Mucosa of stomach (tissue), 1 donor: ENCODE results near the gene ABHD4.
A peak's percentile ranks its signal among the peaks of the same experiment; 100 is the strongest.
"Not testable (repeated sequence)": the region's sequence is repeated elsewhere in the genome, so short reads cannot be mapped to it uniquely, and the experiment has no call there.

Experiments
- H3K27me3 ChIP-seq: one replicate; pipeline ENCODE4 v1.7.0; 2013; ENCODE audit warnings: mild to moderate bottlenecking, low read length; ENCODE audit not compliant: control insufficient read depth, insufficient read depth
- H3K36me3 ChIP-seq: one replicate; pipeline ENCODE4 v1.7.0; 2013; ENCODE audit warnings: low read length; ENCODE audit not compliant: control insufficient read depth, insufficient read depth
- H3K4me1 ChIP-seq: one replicate; pipeline ENCODE4 v1.7.0; 2013; ENCODE audit warnings: mild to moderate bottlenecking, low read length; ENCODE audit not compliant: control insufficient read depth, insufficient read depth
- H3K4me3 ChIP-seq: one replicate; pipeline ENCODE4 v1.7.0; 2013; ENCODE audit warnings: low read length
- H3K9ac ChIP-seq: one replicate; pipeline ENCODE4 v1.7.0; 2013; ENCODE audit warnings: mild to moderate bottlenecking, low read length, moderate library complexity
- H3K9me3 ChIP-seq: one replicate; pipeline ENCODE4 v1.7.0; 2013; ENCODE audit warnings: mild to moderate bottlenecking, low read length, moderate library complexity; ENCODE audit not compliant: control insufficient read depth
- donor health status: Pancreatic carcinoma.

The ABHD4 gene

DNA sequence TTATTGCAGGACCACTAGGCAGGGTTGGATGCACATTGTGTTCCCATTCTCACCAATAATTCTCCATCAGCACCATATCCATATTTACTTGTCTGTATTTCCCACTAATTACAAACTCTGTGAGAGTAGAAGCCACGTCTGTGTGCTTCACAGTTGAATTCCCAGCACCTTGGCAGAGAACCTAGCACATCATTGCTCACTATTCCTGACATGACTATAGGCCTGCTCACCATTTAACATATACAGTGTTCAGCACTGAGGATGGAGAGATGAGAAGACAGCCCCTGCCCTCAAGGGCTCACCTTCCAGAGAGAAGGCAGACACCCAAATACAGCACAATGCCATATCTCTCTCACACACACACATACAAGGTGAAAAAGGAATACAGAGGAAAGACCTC, 14.1 kb upstream of the ABHD4 start:
- H3K9me3 ChIP-seq, result no peaks in the 10 kb centered on the region
- H3K9ac ChIP-seq, result no peak overlapping the region
- H3K4me3 ChIP-seq, result no peak overlapping the region
- peaks cover 5% of the 10 kb centered on the region for H3K4me1 ChIP-seq
- no peaks in the 10 kb centered on the region for H3K36me3 ChIP-seq
- H3K27me3 ChIP-seq, result no peaks in the 10 kb centered on the region

DNA sequence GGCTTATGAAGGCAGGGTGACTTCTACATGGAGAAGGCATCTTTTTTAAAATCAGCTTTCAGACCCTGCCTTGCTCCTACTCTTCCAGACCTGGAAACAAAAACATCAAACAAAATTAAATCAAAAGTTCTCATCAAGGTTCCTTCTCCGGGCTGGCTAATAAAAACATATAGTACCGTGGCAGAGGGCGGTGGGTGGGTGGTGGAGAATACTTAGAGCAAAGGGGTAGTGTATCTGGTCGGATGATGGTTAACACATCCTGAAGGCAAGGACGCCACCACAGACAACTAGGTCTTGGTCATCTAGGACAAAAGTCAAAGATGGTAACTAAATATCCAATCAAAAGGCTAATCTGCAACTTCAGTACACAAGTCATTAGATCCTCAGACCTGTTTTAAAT, 10.9 kb upstream of the ABHD4 start:
- Histone ChIP-seq H3K36me3 (no peaks in the 10 kb centered on the region), H3K4me3 (no peak overlapping the region), H3K9me3 (no peaks in the 10 kb centered on the region), H3K27me3 (no peaks in the 10 kb centered on the region), H3K9ac (no peak overlapping the region), H3K4me1 (peaks cover 11% of the 10 kb centered on the region)

DNA sequence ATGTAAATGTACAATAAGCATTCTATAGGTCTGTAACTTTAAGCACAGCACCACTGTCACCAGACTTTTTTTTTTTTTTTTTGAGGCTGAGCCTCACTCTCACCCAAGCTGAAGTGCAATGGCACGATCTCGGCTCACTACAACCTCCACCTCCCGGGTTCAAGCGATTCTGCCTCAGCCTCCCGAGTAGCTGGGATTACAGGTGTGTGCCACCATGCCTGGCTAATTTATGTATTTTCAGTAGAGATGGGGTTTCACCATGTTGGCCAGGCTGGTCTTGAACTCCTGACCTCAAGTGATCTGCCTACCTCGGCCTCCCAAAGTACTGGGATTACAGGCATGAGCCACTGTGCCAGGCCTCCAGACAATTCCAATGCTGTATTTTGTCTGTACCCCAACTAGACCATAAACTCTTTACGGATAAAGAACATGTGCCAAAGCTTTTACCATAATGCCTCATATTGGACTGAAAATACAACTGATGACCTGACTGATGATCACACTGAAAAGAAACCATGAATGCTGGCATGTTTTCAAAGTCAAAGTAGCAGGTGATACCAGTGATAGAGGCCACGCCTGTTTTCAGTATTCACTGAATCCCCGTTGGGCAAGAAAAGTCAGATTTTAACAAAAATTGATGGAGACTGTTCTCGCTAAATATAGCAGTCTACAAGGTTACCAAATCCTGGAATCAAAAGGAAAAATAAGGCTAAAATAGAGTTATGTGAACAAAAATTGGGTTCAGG, 10.2 kb upstream of the ABHD4 start:
- H3K9ac ChIP-seq, result peak overlapping the region; percentile 87
- not testable (repeated sequence) for H3K27me3 ChIP-seq, H3K9me3 ChIP-seq, H3K36me3 ChIP-seq
- peaks cover 12% of the 10 kb centered on the region for H3K4me1 ChIP-seq
- peak overlapping the region; percentile 87 for H3K4me3 ChIP-seq

DNA sequence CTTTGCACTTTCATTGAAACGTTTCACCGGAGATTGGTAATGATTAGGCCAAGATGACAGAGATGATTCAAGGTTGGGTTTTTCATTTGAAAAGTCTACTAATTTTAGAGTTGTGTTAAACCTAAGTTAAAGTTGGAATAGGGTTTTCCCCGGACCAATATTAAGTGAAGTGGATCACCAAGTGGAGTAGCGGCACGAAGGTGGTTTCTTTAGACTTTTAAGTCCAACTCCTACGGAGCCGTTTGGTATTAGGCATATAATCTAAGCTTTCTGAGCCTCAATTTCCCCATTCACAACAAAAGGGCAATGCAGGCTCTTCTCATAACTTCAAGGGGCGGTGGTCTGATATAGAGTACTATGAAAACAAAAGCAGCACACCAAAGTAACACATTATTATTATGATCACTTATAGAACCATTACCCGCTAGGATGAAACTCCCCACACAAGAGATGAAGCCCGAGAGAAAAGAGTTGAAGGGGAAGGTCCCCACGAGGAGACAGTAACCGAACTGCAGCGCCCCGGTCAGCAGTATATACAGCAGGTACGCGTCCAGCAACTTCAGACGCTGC, 9.5 kb upstream of the ABHD4 start:
- no peaks in the 10 kb centered on the region for H3K36me3 ChIP-seq
- H3K9me3 ChIP-seq, result no peaks in the 10 kb centered on the region
- H3K9ac ChIP-seq, result peak overlapping the region; percentile 87
- H3K4me1 ChIP-seq, result peaks cover 19% of the 10 kb centered on the region
- no peaks in the 10 kb centered on the region for H3K27me3 ChIP-seq
- H3K4me3 ChIP-seq, result peak overlapping the region; percentile 87

DNA sequence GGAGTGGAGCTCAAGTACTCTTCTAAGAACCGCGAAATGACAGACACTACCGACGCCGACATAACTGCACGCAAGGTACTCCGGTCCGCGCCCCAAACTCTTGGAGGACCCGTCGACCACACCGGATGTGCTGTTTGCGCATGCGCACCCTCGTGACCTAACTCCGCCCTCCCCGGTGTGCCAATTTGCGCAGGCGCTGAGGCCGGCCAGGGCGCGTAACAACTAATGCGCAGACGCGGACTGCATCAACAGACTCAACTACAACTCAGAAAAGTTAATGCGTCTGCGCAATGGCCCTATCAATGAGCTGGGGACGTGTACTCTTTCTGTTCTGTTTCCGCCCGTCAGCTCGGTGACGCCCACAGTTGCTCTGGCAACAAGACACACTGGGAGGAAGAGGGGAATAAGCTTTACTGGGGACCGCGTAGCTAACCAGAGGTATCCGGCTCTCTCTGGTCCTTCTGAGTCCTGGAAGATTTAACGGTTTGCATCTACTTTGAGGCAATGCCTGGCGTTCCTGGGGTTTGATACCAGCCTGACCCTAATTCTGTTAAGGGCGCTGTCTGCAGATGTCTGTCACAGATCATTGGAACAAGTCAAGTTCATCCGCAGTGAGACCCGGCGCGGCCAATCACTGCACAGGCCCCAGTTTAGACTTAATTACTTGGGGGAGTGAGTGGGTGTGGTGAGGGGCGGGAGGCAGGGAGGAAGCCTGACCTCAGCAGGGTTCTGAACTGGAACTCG, 8.8 kb upstream of the ABHD4 start, which contains the start of gene DAD1:
DAD1 (minus strand) TSS at position 129 of the 744 bp plus-strand sequence; CDS start at position 62, 67 bp downstream.
- Histone ChIP-seq H3K27me3 (no peaks in the 10 kb centered on the region), H3K9ac (peak within 1 kb of the TSS; percentile 87), H3K36me3 (no peaks in the 10 kb centered on the region), H3K4me3 (peak within 1 kb of the TSS; percentile 87), H3K9me3 (no peaks in the 10 kb centered on the region), H3K4me1 (peaks cover 26% of the 10 kb centered on the region)

DNA sequence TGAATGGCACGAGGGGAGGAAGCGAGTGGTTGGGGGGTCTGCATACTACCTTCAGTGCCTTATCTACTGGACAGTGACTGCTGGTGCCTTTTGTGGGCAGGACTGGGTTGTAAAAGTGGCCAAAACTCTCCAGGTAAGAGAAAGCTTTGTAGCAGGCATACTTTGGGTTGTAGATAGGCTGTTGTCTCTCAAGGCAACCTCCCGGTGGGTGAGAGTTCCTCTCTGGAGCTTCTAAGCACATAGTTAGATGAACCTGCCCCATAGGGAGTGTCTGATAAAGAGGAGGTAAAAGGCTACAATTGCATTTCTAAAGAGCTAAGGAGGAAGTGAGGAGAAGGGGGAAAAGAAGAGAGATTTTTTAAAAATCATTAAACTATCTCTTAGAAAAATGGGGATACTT, 4.9 kb upstream of the ABHD4 start:
- H3K36me3 ChIP-seq, result no peaks in the 10 kb centered on the region
- H3K9ac ChIP-seq, result no peak overlapping the region
- no peaks in the 10 kb centered on the region for H3K27me3 ChIP-seq
- no peak overlapping the region for H3K4me3 ChIP-seq
- H3K4me1 ChIP-seq, result peaks cover 30% of the 10 kb centered on the region
- H3K9me3 ChIP-seq, result no peaks in the 10 kb centered on the region

DNA sequence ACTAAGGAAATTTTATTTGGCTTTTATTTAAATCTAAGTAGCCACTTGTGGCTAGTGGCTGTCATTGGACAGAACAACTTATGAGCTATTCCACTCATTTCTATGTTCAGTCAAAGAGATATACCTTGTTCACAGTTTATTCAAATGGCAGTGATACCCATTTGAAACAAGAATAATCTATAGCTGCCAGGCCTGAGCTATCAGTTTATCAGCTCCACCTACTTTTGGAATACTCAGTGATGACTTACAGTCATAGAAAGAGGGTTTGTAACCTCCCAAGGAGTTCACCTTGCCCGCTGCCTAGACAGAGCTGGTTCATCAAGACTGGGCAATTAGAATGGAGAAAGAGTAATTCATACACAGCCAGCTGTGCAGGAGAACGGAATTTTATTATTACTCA, 4.5 kb upstream of the ABHD4 start:
- Histone ChIP-seq H3K9ac (no peak overlapping the region), H3K4me3 (no peak overlapping the region), H3K27me3 (no peaks in the 10 kb centered on the region), H3K9me3 (no peaks in the 10 kb centered on the region), H3K4me1 (peaks cover 30% of the 10 kb centered on the region), H3K36me3 (no peaks in the 10 kb centered on the region)

DNA sequence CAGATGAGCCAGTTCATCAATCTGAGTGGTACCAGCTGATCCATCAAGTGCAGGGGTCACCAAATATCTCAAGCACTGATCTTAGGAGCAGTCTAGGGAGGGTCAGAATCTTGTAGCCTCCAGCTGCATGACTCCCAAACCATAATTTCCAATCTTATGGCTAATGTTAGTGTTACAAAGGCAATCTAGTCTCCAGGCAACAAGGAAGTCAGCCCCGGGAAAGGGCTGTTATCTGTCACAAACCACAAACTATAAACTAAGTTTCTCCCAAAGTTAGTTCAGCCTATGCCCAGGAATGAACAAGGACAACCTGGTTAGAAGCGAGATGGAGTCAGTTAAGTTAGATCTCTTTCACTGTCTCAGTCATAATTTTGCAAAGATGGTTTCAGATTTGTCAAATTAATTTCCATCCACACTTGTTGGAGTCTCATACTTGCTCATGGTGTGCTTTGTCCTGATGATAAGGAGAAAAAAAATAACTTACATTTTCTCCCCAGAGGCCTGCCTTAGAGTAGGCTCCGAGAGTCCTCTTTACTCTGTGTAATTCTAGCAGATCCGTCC, 3.9 kb upstream of the ABHD4 start:
- Histone ChIP-seq H3K4me1 (peaks cover 33% of the 10 kb centered on the region), H3K9me3 (no peaks in the 10 kb centered on the region), H3K4me3 (no peak overlapping the region), H3K9ac (no peak overlapping the region), H3K36me3 (no peaks in the 10 kb centered on the region), H3K27me3 (no peaks in the 10 kb centered on the region)

DNA sequence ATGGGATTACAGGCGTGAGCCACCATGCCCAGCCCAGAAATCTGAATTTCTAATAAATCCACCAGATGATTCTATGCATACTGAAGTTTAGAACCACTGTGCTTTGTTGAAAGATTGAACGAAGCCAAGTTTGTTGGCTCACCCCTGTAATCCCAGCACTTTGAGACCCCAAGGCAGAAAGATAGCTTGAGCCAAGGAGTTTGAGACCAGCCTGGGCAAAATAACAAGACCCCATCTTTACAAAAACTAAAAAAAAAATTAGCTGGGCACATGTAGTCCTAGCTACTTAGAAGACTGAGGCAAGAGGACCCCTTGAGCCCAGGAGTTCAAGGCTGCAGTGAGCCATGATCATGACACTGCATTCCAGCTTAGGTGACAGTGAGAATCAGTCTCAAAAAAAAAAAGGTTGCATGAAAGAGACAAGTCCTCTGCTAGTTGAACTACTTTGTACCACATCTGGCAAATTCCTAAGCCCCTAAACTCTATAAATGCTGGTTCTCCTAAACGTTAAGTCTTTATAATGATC, 1.7 kb upstream of the ABHD4 start:
- no peak overlapping the region for H3K9ac ChIP-seq
- no peak overlapping the region for H3K4me3 ChIP-seq
- H3K36me3 ChIP-seq, result no peaks in the 10 kb centered on the region
- peaks cover 33% of the 10 kb centered on the region for H3K4me1 ChIP-seq
- no peaks in the 10 kb centered on the region for H3K9me3 ChIP-seq
- H3K27me3 ChIP-seq, result no peaks in the 10 kb centered on the region

DNA sequence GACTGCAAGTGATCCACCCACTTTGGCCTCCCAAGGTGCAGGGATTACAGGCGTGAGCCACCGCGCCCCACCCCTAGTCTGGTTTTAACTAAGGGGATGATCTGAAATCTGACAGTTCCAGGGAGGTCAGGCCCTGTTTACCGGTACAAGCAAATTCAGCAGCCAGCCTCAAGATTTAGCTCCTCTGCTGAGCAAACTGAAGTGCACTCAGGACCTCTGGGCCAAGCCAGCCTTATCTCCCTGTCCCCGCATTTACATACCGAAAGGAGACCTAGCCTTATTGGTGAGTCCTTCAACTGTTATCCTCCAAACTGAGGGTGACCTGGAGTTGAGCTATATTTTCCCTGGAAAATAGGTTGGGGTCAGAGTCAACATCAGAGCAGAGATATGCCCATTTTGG, 835 bp upstream of the ABHD4 start:
- no peak overlapping the region for H3K4me3 ChIP-seq
- H3K9ac ChIP-seq, result peak overlapping the region; percentile 93
- no peaks in the 10 kb centered on the region for H3K9me3 ChIP-seq

DNA sequence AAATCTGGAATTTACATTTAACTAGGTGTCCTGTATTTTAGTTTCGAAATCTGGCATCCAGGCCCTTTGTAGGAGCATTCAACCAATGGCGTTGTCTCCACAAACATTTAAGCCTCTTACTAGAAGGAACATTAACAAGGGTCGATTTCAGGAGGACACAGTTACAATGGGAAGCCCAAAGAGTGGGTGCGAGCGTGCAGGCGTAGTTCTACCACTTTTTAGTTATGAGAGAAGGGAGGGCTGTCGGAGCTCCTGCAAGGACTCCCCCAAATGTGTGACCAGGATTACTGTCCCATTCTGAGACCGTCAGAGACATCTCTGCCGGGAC, 365 bp upstream of the ABHD4 start:
- Histone ChIP-seq H3K4me3 (peak overlapping the region; percentile 89), H3K9ac (peak overlapping the region; percentile 93), H3K9me3 (no peaks in the 10 kb centered on the region), H3K36me3 (no peaks in the 10 kb centered on the region), H3K27me3 (no peaks in the 10 kb centered on the region), H3K4me1 (peaks cover 33% of the 10 kb centered on the region)

More for the DNA sequence above, 835 bp upstream of the ABHD4 start:
- H3K36me3 ChIP-seq, result no peaks in the 10 kb centered on the region
- peaks cover 33% of the 10 kb centered on the region for H3K4me1 ChIP-seq
- H3K27me3 ChIP-seq, result no peaks in the 10 kb centered on the region

DNA sequence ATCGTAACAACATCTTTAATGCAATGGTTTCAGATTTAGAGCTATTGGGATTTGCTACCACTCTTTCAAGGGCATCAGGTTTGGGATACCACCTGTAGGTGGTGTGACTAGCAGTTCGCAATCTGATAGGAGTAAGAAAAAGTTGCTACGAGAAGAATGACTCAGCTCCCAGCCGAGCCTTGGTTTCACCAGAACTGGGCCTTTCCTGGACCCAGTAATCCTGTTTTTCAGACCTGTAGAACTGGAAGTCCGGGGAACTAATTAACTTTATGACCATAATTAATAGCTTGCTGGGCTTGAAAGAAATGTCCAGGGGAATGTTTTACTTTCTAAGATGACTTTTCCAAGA, 770 bp downstream of the ABHD4 start:
- Histone ChIP-seq H3K36me3 (peaks cover 4% of the 10 kb centered on the region), H3K4me1 (peaks cover 22% of the 10 kb centered on the region), H3K4me3 (peak overlapping the region; percentile 89), H3K9me3 (no peaks in the 10 kb centered on the region), H3K9ac (peak overlapping the region; percentile 93), H3K27me3 (no peaks in the 10 kb centered on the region)
